GM11168 (cell line): Measurements from ENCODE around the gene OXLD1.
"Not testable (repeated sequence)": the region's sequence is repeated elsewhere in the genome, so short reads cannot be mapped to it uniquely, and the experiment has no call there.

Experiments used
- in situ Hi-C: fragments of 300-500 bp; cut with MboI; formaldehyde crosslinking; loops from one replicate; pipeline ENCODE4 v1.12.0; 2022; ENCODE audit warnings: low sequenced_read_pairs; ENCODE audit not compliant: unreplicated experiment

OXLD1 gene

DNA sequence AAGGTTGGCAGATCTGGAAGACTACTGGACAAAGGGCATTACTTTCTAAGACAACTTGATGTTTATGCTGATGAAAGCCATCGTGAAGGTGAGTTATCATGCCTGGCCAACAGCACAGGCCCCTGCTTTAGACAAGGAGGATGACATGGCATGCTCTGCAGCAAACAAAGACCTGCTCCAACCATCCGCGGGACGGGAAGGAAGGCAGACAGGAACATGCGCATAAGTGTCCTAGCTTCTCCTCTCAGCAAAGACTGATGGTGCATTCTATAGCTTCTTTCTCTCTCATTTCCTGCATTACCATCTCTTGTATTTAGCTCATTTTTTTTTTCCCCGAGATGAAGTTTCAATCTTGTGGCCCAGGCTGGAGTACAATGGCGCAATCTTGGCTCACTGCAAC lies 34.9 kb downstream of the OXLD1 start:
- in situ Hi-C loops: no loop called here

DNA sequence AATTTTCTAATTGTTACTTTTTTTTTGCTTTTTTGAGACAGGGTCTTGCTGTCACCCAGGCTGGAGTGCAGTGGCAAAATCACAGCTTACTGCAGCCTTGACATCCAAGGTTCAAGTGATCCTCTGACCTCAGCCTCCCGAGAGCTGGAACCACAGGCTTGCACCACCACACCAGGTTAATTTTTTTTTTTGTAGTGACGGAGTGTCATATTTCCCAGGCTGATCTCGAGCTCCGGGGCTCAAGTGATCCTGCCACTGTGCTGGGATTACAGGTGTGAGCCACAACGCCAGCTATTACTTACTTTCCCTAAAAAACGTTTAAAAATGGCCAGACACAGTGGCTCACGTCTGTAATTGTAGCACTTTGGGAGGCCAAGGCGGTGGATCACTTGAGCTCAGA lies 36.1 kb downstream of the OXLD1 start:
- in situ Hi-C loops: no loop called here

DNA sequence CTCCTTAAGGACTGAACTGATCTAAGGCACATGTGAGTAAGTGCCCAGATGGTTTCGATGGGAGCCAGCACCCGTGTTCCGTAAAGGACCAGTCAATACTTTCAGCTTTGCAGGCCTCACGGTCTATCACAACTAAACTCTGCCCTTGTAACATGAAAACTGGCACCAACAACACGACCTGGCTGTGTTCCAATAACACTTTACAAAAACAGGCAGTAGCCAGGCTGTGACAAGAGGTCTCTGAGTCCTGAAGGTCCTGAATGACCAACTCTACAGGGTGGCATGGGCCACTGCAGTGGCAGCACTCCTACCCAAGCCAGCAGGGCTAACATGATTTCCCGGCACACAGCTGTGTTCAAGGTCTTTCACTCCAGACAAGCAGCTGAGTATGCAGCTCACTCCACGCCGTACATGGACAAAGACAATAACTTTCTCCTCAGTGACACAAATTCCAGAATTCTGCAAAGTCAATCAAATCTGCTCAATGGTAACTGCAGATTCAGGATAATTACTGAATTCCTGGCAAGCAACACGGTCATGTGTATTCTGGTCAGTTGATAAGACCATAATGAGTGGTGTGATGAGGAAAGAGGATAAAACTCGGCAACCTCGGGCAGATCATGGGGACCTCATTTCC lies 44.8 kb downstream of the OXLD1 start:
- in situ Hi-C loops: no loop called here

DNA sequence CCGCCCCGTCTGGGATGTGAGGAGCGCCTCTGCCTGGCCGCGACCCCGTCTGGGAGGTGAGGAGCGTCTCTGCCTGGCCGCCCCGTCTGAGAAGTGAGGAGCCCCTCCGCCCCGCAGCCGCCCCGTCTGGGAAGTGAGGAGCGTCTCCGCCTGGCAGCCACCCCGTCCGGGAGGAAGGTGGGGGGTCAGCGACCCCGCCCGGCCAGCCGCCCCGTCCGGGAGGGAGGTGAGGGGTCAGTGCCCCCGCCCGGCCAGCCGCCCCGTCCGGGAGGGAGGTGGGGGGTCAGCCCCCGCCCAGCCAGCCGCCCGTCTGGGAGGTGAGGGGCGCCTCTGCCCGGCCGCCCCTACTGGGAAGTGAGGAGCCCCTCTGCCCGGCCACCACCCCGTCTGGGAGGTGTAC lies 48.1 kb downstream of the OXLD1 start:
- in situ Hi-C loops: not testable (repeated sequence)

DNA sequence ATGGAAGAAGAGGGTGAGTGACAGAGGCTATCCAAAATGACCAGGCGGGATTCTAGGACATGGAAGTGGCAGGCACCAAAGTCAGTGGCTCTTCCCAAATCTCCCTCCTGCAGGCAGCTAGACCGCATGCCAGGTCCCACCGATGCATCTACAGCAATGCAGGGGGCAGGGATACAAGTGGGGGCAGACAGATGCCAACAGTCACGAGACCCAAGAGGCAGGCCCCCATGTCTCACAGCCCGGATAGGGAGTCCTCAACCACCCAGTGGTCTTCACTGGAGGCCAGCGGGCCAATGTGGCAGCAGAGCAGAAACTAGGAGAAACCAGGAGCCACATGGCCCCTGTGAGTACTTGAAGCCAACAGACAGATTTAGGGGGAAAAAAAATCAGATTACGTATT lies 49.5 kb downstream of the OXLD1 start:
- in situ Hi-C loops: no loop called here

DNA sequence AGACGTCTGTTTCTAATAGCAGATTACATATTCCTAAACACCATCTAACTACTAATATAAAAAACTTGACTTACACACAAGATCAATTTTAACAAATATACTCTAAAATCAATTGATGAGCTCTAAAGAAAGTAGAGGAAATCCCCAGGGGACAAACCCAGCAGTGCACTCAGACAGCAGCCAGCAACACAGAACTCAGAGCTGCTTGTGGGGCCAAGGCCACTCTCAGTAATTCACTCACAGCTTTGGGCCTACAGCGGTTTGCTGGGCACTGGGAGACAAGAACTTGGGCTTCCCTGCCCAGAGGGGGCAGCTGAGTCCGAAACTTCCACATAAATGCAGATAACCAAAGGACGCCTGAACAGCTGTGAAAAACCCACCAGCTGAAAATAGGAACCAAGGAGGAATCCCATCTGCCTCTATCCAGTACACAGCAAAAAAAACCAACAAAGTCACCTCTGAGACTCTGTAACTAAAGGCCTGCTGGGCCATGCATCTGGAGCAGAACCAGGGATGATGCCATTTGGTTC lies 50.9 kb downstream of the OXLD1 start:
- in situ Hi-C loops: no loop called here
